Effector memory CD4-positive, alpha-beta T cell (primary cell): ENCODE data around the gene CCNF.

Experiments
- DNase-seq, 3 donors: peaks; one replicate each; pipeline ENCODE4 v3.0.0-alpha.2; 2020
- H3K27ac ChIP-seq: 2 replicates; pipeline ENCODE4 v1.7.0; 2013; ENCODE audit warnings: mild to moderate bottlenecking, low read length, moderate library complexity; ENCODE audit not compliant: insufficient read depth, poor library complexity, severe bottlenecking
- H3K27me3 ChIP-seq: replicated peaks from 2 replicates; pipeline ENCODE4 v1.7.0; 2013; ENCODE audit warnings: mild to moderate bottlenecking, low read length; ENCODE audit not compliant: insufficient read depth, control insufficient read depth, poor library complexity, severe bottlenecking
- H3K36me3 ChIP-seq: 2 replicates; pipeline ENCODE4 v1.7.0; 2013; ENCODE audit warnings: mild to moderate bottlenecking, low read length, moderate library complexity; ENCODE audit not compliant: control insufficient read depth, insufficient read depth
- H3K4me1 ChIP-seq: 2 replicates; pipeline ENCODE4 v1.7.0; 2013; ENCODE audit warnings: low read length, mild to moderate bottlenecking; ENCODE audit not compliant: control insufficient read depth, insufficient read depth, poor library complexity, severe bottlenecking
- H3K4me3 ChIP-seq: 2 replicates; pipeline ENCODE4 v1.7.0; 2013; ENCODE audit warnings: low read length, low read depth, mild to moderate bottlenecking; ENCODE audit not compliant: insufficient read depth, poor library complexity, severe bottlenecking
- H3K9me3 ChIP-seq: 2 replicates; pipeline ENCODE4 v1.7.0; 2013; ENCODE audit warnings: mild to moderate bottlenecking, low read length, moderate library complexity; ENCODE audit not compliant: control insufficient read depth

CCNF gene

DNA sequence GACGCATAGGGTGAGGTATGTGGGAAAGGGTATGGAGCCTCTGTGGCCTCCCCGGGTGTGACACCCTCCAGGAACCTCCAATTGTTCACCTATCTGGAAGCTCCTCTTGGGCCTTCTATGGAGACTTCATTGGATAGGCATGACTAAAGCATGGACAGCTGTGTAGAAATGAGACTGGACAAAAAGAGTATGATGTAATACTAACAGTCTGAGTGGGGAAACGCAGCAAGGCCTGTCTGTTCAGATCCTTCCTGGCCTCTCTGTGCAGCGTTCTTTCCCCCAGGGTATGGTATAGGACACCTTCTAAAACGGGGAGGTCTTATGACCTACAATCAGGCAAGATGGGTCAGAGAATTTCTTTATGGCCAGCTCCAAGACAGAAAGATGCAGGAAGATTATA is 30.7 kb upstream of the CCNF start:
- H3K4me1 ChIP-seq, result no peaks in the 10 kb centered on the region
- H3K27ac ChIP-seq, result no peak overlapping the region
- no peak overlapping the region for H3K4me3 ChIP-seq
- no peaks in the 10 kb centered on the region for H3K9me3 ChIP-seq
- no peaks in the 10 kb centered on the region for H3K36me3 ChIP-seq
- H3K27me3 ChIP-seq, result no peaks in the 10 kb centered on the region
- no peak for DNase-seq

DNA sequence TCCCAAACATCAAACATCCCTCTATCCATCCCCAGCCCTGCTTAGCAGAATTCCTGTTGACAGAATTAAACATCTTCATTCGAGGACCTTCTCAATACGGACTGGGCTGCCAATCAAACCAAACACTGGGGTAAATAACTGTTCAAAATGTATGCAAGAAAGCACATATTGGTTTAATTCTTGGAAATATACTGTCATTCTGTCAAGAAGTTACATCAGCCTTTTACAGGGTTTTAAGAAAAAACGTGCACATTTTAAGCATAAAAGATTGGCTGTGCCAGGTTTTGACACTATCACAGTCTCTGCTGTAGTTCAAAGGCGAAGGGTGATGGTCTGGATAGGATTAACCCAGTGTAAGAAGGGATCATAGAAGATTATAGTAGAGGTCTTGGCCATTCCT is 25.1 kb upstream of the CCNF start:
- Histone ChIP-seq H3K27me3 (no peaks in the 10 kb centered on the region), H3K9me3 (no peaks in the 10 kb centered on the region), H3K36me3 (no peaks in the 10 kb centered on the region), H3K27ac (no peak overlapping the region), H3K4me1 (no peaks in the 10 kb centered on the region), H3K4me3 (no peak overlapping the region)
- no peak for DNase-seq

DNA sequence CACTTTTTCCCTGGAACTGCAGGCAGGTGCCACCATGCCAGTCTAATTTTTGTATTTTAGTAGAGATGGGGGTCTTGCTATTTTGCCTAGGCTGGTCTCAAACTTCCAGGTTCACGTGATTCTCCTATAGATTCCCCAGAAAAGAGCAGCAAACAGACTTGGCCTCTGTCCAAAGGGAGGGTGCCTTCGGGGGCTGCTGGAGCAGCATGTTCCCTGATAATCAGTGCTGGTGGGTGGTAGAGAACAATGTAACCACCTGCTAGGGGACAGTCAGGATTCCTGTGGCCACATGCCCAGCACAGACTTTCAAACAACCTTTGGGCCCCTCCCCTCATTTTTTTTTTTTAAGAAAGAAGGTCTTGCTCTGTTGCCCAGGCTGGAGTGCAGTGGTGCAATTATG is 14.2 kb upstream of the CCNF start:
- H3K27ac ChIP-seq, result no peak overlapping the region
- H3K27me3 ChIP-seq, result no peaks in the 10 kb centered on the region
- H3K36me3 ChIP-seq, result no peaks in the 10 kb centered on the region
- H3K4me1 ChIP-seq, result no peaks in the 10 kb centered on the region
- no peak for DNase-seq
- H3K9me3 ChIP-seq, result no peaks in the 10 kb centered on the region
- H3K4me3 ChIP-seq, result no peak overlapping the region

DNA sequence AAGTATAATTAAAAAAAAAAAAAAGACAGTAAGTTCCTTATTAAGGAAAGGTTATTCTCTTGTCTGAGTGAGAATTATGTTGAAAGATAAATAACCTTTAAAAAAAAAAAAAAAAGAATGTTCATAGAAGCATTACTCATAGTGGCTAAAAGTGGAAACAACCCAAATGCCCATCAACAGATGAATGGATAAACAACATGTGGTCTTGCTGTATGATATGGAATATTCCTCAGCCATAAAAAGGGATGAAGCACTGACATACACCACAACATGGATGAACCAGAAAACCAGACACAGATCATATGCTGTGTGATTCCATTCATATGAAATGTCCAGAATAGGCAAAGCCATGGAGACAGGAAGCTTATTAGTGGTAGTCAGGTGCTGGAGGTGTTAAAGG is 9.2 kb upstream of the CCNF start:
- Histone ChIP-seq H3K9me3 (no peaks in the 10 kb centered on the region), H3K27ac (no peak overlapping the region), H3K4me1 (no peaks in the 10 kb centered on the region), H3K36me3 (no peaks in the 10 kb centered on the region), H3K4me3 (no peak overlapping the region), H3K27me3 (no peaks in the 10 kb centered on the region)
- DNase-seq, result no peak

DNA sequence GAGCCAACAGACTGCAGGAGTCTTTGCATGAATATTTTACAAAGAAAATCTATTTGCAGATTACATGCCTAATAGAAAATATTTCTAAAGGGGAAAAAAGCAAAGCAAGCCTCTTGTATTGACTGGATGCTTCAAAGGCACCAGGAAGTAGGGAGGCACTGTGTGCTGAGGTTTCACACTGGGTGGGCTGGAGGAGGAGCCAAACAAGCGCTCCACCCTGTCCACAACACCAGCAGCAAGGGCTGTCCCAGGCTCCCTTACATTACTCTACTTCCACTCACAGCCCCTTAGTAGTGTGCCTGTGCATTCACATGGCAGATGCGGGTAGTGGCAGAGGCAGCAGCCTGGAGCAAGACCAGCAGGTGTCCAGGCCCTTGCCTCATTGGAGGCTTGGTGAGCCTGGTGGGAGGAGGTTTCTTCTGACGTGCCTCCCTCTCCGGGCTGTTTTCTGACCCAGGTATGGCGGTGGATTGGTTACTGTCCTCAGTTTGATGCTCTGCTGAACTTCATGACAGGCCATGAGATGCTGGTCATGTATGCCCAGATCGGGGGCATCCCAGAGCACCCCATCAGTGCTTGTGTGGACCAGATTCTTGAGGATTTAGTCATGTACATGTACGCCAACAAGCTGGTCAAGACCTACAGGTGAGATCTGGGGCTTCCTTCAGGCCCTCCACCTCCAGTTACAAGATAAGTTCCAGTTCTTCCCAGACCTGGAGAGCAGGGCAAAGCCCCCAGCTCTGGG is 7.0 kb upstream of the CCNF start:
- no peak for DNase-seq
- H3K27ac ChIP-seq, result no peak overlapping the region

DNA sequence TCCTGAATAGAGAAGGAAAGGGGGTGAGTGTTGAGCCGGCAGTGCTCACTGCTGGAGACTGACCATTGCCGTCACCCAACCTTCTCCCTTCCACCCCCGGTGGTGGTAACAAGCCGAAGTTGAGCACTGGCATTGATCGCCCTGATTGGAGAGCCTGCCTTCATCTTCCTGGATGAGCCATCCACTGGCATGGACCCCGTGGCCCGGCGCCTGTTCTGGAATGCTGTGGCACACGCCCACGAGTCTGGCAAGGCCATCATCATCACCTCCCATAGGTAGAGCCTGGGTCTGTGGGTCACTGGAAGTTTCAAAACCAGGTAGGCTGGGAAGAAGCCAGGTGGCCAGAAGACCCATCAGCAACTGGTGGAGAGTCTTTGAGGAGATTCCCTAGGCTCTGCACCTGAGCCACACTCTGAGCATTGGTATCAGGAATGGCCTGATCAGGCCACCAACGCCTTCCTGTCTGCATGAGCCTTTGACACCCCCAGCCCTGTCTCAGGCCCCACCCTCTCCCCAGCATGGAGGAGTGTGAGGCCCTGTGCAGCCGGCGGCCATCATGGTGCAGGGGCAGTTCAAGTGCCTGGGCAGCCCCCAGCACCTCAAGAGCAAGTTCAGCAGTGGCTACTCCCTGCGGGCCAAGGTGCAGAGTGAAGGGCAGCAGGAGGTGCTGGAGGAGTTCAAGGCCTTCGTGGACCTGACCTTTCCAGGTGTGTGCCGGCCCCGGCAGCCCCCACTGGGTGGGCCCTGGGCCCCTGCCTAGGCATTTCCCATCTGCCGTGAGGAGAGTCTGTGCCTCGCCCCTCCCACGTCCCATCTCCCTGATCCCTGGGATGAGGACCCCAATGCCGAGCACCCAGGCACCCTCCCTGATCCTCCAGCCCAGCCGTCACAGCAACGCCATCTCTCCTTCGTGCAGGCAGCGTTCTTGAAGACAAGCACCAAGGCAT is 4.9 kb upstream of the CCNF start:
- no peaks in the 10 kb centered on the region for H3K4me1 ChIP-seq
- no peaks in the 10 kb centered on the region for H3K9me3 ChIP-seq
- no peak overlapping the region for H3K4me3 ChIP-seq
- no peaks in the 10 kb centered on the region for H3K27me3 ChIP-seq
- DNase-seq, result no peak
- H3K36me3 ChIP-seq, result no peaks in the 10 kb centered on the region
- no peak overlapping the region for H3K27ac ChIP-seq

More for the DNA sequence above, 7.0 kb upstream of the CCNF start:
- no peaks in the 10 kb centered on the region for H3K36me3 ChIP-seq
- no peaks in the 10 kb centered on the region for H3K27me3 ChIP-seq
- no peak overlapping the region for H3K4me3 ChIP-seq
- H3K4me1 ChIP-seq, result no peaks in the 10 kb centered on the region
- H3K9me3 ChIP-seq, result no peaks in the 10 kb centered on the region

DNA sequence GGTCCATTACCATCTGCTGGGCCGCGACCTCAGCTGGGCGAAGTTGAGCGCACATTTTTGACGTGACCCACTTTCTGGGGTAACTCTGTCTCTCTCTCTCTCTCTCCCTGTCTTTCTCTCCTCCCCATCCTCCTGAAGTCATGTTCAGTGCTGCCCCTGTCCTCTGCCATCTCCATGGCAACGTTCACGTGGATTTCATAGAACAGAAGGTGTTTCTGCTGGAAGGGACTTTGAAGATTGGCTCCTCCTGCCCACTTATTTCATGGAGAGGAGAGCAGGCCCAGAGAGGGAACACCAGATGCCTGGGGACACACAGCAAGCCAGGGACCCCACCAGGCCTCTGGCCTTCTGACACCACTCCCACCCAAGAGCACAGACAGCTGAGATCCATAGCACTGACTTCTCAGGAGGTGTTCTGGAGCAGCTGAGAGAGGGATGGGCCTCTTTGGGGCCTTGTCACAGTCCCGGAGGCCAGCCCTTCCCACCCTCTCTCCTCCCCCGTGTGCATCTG is 4.2 kb upstream of the CCNF start:
- peaks cover 5% of the 10 kb centered on the region for H3K4me1 ChIP-seq
- no peak overlapping the region for H3K27ac ChIP-seq
- H3K4me3 ChIP-seq, result no peak overlapping the region
- DNase-seq, result no peak
- H3K27me3 ChIP-seq, result no peaks in the 10 kb centered on the region
- H3K9me3 ChIP-seq, result no peaks in the 10 kb centered on the region
- no peaks in the 10 kb centered on the region for H3K36me3 ChIP-seq

DNA sequence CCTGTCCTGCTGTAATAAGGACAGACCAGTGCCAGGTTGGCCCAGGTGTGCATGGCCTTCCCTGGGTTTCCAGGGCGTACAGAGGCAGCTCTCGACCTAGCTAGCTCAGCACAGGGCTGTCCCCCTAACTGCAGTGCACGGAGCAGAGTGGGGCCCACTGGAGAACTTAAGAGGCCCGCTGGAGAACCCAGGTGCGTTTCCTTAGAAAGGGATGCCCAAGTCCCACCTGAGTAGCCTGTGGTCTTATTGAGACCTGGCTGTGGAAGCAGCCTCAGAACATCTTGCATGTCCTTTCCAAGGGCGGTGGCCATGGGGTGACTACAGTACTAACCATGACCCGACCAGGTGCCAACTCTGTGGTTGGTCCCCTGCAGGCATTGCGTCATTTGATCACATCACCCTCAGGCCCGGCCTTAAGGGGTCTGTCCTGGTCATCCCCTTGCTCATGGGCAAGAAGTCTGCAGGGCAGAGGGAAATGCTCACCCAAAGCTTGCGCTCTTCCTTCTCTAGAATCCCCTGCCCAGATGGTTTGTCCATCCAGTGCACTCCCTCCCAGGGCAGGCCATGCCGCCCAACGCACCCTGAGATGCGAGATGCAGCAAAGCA is 3.3 kb upstream of the CCNF start:
- Histone ChIP-seq H3K4me1 (peaks cover 9% of the 10 kb centered on the region), H3K27me3 (no peaks in the 10 kb centered on the region), H3K4me3 (no peak overlapping the region), H3K27ac (no peak overlapping the region), H3K36me3 (no peaks in the 10 kb centered on the region), H3K9me3 (no peaks in the 10 kb centered on the region)
- DNase-seq, result no peak

DNA sequence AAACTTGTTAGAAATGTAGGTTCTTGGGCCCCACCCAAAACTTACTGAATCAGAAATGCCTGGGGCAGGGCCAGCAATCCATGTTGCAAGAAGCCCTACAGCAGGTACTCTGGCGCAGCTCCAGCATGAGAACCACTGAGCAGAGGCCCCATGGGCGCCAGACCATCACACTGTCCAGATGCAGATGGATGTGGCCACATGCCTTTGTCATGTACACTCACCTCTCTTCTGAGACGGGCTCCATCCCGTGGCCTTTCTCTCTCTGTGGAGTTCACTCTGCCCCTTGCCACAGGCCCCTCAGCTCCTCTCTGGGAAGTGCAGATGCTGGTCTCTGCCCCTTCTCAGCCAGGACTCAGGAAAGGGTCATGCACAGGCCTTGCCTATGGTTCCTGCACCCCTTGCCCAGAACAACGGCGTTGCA is 2.3 kb upstream of the CCNF start:
- H3K9me3 ChIP-seq, result no peaks in the 10 kb centered on the region
- no peaks in the 10 kb centered on the region for H3K27me3 ChIP-seq
- no peak overlapping the region for H3K4me3 ChIP-seq
- DNase-seq, result no peak
- H3K4me1 ChIP-seq, result peaks cover 9% of the 10 kb centered on the region
- no peak overlapping the region for H3K27ac ChIP-seq
- no peaks in the 10 kb centered on the region for H3K36me3 ChIP-seq
